Colon (tissue), 2 donors: ENCODE results near the gene CYLD.

Source experiments
- FAIRE-seq: peaks from 2 replicates; lab custom pipeline; 2012; peaks lifted over from hg19 to GRCh38; lab: Jason Lieb, UNC
- donor health status: control.
- donor health status: control.

The CYLD gene

DNA sequence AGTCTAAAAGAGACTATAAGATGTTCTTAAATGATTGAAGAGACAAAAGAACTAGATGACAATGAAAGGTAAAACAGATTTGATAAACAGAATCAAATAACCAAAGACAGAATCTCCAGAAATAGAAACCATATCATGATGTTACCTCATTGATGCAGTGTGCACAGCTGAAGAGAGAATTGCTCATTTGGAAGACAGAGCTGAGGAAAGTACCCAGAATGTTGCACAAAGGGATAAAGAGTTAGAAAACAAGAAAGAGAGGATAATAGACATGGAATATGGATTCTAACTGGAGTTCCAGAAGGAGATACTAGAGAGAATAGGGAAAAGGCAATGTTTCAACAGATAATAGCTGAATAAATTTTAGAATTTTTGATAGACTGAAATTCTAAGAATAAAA, 47.9 kb downstream of the CYLD start:
- FAIRE-seq = no peak

DNA sequence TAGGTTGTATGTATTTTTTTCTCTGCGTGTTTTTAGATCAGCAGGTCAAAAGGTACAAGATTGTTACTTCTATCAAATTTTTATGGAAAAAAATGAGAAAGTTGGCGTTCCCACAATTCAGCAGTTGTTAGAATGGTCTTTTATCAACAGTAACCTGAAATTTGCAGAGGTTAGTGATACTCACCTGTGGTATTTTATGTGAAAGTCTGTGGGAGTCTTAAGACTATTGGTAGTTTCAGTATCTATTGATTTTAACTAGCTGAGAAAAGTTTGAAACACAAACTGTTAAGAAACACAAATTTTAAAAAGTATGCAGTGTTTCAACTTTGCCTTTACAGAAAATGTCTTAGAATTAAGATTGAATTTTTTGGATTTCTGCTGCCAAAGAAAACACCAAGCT, 49.6 kb downstream of the CYLD start:
- no peak for FAIRE-seq

DNA sequence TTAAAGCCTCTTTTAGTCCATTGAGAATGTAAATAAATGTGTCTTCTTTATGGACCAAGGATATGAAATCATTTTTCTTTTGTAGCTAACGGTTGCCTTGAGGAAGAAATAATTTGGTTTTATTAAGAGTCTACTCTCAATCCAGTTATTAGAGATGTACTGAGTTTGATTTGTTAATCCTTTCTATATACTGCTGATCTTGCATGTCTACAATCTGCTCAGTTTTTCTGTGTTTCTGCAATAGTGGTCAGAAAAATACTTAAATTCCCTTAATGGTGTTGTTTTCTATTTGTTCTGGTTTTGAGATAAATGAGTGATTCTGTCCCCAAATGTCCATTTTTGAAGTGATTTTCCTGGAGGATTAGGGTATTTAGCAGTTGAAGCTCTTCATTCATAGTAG, 54.9 kb downstream of the CYLD start:
- FAIRE-seq = no peak

DNA sequence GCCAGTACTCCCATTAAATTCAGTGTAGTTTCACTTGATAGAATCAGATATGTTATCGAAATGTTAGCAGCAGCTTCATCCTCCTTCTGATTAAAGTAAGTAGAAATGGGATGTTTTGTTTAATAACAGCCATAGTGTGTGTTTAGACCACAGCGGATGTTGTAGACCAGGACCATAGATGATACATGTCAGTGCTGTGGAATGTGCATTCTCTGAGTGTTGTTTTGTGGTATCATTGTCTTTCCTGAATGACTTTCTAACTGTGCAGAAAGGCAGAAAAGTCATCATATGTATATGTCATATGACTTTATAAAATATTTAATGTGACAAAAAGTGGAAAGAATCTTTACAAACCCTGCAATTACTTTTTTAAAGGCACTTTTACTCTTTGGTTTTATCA, 55.6 kb downstream of the CYLD start:
- FAIRE-seq = no peak

DNA sequence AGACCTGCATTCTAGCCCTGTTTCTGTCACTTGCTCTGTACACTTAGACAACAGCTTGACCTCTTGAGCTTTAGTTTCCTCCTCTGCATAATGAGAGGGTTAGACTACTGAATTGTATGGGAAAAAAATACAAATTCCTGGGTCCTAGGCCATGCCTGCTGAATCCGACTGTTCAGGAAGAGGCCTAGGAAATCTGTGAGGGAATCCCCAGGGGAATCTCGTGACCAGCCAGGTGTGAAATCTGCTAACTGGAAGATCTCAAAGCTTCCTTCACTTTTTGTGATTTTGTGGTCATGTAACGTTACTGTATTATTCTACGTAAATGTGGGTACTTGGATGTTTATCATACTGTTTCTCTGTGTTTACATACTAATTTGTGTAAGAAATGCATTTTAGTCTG, 58.2 kb downstream of the CYLD start:
- no peak for FAIRE-seq

DNA sequence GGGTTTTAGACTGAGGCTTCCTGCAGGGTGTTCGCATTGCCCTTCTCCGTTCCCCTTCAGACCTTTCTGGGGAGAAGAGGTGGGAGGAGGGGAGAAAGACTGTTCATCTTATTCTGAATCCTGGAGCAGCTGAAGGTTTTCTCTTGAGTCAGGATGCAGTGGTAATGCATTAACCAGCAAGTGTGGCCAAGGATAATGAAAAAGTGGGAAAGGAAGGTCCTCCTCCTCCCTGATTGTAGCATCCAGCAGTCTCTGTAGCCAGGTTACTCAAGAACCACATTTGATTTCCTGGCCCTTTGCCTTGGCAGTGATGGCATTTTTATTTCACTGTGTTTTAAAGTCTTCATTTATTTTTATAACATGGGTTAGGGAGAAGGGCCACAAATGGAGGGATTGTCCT, 59.1 kb downstream of the CYLD start:
- no peak for FAIRE-seq

DNA sequence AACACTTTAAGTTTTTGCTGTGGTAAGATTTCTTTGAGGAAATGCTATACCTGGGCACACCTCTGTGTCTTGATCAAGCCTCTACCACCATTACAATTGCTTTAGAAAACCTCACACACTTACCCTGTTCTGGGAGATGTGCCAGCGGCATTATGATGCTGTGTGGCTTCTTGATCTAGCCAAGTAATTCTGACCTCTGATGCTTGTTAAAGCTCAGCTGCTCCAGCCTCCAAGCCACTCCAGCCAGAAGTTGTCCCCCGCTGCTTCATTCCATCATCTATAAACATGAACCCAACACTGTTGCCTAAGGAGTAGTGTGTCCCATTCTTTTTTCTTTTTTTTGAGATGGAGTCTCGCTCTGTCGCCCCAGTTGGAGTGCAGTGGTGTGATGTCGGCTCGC, 60.1 kb downstream of the CYLD start:
- FAIRE-seq = no peak

DNA sequence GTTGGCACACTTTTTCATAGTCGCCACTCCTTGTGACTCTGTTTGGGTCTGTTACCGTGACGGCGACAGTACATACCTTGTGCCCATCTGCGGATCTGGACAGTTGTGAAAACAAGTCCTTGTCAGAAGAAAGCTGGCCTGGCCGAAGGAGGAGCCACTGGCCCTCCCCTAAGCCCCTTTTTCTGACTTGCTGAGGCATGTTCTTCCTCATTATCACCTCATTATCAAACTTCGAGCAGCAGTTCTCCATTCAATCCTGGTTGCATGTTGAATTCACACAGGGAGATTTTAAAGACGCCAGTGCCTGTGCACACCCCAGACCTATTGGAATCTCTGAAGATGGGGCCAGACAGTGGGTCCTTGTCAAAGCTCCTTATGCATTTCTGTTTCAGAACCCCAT, 61.1 kb downstream of the CYLD start:
- no peak for FAIRE-seq

DNA sequence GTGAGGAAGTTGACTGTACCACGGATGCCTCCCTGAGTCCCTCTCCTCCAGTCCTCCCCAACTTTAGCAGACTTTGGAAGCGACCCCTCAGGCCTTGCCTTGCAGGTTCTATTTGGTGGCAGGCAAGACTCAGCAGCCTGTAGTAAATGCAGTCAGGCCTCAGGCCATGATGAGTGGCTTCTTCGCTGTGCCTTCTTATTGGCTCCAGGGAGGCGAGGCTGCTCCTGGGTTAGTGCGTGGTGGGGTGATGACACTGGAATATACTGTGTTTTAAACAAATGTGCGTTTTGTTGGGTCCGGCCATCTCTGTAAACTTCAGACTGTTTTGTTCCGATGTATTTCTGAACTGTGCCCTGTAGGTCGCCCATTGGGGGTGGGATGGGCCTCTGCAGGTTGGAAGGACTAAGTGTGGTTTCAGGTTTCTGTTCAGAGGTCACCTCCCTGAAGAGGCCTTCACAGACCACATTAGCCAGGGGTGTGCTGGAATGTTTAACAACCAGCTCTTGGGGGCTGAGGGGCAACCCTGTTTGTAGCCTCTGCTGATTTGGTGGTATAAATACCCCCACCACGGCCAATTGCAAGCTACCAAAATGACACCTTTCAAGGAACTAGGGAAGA, 62.5 kb downstream of the CYLD start:
- FAIRE-seq = no peak

DNA sequence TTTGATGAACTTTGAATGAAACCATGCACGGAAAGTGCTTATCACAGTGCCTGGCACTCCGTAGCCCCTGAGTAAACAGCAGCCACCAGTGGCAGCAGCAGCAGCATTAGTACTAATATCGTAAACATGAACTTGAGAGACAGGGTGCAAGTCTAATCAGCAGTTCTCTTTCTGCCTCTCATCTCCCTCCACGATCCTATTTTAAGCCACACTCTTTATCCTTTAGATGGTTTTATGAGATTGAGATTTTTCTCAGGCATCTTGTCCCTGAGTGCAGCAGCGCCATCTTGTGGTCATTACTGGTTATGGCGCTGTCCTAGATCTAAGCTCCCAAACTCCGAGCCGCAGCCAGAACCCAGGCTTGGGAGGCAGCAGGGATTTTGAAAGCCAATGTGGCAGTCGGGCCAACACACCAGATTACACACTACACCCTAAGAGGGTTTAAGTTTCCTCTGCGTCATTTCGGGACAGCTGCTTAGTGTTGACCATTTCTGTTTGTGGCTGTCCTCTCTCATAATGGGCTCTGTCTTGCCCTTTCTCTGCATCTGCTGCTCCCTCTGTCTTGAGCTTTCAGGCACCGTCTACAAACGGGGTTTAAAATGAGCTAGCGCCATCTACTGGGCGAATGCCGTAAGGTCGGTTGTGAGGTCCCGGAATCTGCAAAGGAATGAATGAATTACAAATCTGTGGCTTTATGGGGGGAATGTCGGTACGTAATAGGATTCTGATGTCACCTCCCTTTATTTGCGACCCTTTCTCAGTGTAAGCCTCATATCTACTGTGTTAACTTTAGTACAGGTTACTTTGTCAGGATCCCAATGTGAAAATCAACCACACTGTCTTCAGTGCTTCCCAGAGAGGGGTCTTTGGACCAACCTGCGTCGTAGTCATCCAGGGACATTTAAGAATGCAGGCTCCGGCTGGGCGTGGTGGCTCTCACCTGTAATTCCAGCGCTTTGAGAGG, 64.5 kb downstream of the CYLD start:
- no peak for FAIRE-seq

DNA sequence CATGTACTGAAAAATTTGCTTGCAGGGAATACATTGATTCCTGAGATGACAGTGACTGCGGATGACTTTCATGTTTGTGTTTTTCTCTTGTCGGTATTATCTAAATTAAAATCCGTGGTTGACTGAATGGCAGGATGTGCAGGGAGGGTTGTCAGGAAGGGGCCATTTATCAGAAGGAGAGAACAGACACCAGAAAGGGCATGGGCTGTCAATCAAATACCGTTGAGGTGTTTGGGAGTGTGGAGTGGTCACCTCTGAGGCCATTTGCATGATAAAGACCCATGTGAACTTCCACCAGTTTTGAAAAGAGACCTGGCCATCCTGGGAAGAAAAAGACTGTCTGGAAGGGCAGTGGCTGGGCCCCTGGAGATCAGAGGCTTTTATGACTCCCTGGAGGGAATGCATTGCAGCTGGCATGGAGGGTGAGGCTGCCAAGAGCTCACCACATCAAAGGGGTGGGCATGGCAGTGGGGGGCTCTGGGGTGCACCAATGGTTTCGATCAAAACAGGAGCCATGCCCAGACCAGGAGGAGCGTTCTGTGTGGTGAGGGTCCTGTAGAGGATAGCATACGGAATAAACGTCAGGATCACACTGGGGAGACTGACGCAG, 67.1 kb downstream of the CYLD start:
- FAIRE-seq = no peak

DNA sequence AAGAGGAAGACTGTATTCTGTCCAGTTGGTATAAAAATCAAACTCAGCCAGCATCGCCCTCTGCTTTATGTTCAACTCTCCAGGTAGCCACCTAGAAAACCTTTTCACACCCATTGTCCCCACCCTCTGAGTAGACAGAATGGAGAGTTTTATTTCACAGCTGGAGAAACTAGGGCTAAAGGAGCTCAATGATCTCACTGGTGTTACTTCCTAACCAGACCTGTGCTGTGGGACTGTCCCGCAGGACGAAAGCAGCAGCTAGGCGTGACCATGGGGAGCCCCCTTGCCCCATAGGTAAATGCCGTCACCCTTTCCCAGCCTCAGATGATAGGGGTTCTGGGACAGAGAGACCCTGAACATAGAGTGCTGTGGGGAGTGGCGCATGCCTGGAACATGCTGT, 67.7 kb downstream of the CYLD start:
- no peak for FAIRE-seq

DNA sequence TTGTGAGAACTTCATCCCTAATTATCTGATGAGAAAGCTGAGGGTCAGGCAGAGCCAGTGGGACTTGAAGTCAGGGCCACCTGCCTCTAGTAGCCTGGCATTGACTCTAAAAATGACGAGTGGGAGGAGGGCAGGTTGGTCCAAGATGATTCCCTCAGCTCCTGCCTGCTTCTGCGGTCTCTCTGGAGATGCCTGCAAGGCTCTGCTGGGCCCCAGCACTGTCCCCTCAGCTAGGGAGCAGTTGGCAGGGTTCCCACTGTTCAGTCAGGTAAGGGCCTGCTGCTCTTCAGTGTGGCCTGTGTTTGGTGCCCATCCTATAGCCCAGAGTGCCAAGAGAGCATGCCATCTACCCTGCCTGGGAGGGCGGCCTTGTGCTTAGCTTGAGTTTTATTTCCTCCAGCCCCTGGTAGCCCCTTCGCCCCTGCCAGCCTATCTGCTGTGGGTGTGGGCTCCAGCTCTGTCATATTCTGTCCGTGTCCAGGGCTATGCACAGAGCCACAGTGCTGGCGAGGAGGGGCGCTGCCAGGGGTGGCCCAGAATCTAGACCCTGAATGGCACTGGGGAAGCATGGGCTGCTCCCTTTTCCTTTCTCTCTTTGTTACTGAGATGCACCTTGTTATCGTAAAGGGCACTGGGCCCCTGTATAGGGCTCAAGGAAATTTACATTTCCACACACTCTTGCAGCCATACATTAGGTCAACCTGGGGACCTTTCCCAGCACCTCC, 68.5 kb downstream of the CYLD start:
- FAIRE-seq = no peak

DNA sequence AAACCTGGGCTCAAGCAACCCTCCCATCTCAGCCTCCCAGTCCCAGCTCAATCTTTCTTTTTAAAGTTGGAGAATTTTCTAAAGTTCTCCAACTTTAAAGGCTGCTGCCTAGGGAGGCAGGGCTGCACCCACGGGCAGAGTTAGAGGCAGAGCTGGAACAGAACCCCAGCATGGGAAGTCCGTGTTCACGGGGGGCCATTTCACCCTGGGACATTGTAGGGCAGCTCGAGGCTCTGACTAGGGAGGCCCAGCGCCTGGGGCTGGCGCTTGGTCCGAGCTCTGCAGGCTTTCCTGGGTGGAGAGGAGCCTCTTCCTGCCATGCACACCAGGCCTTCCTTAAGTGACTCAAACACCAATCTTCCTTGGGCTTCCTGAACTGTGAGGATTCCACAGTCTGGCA, 70.2 kb downstream of the CYLD start:
- no peak for FAIRE-seq

DNA sequence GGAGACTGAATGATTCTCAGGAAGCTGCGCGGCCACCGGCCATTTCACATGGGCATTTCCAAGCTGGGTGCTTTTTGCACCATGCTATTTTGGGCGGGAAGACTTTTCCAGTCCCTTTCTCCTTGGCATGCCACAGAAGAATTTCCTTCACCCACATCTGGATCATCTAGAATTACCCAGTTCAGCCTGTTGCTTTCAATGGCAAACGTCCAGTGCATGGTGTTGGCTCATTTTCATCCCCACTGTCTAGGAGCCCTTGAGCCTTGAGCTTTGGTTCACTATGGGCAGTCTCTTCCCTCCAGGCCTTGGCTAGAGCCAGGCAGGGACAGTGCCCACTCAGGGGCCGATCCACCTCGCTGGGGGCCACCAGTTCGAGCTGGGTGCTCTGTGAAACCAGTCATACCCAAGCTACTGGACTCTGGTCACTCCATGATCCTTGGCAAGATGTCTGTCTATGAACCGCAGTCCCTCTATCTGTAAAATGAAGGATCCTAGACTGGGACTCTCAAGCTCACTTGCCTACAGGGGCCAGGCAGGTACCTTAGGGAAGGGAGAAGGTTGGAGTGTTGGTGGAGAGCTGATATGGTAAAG, 71.1 kb downstream of the CYLD start:
- no peak for FAIRE-seq

DNA sequence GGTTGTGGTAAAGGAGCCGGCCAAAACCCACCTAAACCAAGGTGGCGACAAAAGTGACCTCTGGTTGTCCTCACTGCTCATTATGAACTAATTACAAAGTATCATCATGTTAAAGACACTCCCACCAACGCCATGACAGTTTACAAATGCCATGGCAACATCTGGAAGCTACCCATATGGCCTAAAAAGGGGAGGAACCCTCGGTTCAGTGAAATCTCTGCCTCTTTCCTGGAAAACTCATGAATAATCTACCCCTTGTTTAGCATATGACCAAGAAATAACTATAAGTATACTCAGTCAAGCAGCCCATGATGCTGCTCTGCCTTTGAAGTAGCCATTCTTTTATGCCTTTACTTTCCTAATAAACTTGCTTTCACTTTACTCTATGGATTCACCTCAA, 72.2 kb downstream of the CYLD start:
- FAIRE-seq = no peak

DNA sequence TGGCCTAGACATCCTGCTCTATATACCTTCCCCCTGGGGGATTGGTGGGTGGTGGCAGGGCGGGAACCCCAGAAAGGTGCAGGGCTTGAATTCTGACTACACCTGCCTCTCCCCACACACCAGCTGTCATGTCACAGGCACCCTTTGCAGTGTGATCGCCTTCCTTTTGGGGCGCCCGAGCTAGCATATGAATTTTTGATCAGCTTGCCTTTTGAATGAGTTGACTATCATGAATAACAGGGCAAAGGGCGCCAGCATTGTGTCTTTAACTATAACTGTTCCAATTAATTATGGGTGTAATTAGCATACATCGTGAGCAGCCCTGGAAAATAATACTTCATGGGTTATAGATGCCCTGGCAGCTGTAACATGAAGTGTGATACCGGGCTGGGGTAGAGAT, 72.7 kb downstream of the CYLD start:
- FAIRE-seq = no peak

DNA sequence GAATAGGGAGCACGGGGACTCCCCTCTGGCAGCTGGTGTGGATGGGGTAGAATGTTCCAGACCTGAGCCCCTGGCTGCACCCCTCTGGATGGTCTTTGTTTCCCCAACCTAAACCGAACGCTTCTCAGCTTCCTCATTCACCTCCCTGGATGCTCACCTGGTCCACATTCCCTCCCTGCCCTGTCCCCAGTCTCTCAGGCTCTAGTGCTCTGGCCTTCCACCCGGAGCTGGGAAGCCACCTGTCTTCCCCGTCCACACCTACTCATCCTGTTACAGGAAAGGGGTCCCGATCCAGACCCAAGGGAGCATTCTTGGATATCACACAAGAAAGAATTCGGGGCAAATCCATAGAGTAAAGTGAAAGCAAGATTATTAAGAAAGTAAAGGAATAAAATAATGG, 73.5 kb downstream of the CYLD start:
- FAIRE-seq = no peak

DNA sequence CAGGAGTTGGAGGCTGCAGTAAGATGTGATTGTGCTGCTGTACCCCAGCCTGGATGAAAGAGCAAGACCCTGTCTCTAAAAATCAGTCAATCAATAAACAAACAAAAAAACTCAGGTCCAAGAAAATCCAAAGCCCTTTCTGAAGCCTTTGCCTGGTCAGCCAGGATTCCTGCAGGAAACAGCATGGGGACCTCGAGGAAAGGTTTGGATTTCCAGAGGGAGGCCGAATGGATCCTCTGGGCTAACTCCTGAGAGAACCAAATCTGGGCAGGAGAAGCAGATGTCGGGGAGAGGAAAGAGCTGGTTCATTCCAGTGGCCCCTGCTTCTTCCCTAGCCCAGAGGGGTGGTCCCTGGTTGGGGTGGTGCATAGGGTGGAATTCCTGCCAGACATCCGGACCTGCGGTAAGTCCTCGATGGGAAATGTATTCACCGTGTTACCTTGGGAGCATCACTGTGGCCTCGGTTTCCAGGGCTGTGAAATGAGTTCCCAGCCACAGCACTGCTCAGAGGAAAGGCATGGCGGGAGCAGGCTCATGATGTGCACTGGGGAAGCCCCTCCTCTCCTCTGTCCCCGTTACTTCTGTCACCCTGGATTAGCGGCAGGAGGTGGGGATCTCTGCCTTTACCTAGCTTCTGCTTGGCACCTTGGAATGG, 75.1 kb downstream of the CYLD start:
- FAIRE-seq = no peak

DNA sequence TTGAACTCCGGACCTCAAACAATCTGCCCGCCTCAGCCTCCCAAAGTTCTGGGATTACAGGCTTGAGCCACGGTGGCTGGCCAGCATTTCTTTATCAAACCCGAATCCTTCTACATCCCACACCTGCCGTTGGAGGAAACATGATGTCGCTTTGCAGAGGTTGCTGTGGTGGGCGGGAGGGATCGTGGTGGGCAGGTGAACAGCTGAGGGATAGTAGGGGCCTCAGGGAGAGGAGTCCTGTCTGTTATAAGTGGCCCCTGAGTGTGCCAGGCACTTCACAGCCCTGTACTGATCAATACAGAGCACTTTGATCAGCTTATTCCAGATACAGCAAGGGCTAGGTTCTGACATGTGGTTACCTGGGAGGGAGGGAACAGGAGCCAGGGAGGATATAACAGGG, 76.5 kb downstream of the CYLD start:
- FAIRE-seq = no peak

DNA sequence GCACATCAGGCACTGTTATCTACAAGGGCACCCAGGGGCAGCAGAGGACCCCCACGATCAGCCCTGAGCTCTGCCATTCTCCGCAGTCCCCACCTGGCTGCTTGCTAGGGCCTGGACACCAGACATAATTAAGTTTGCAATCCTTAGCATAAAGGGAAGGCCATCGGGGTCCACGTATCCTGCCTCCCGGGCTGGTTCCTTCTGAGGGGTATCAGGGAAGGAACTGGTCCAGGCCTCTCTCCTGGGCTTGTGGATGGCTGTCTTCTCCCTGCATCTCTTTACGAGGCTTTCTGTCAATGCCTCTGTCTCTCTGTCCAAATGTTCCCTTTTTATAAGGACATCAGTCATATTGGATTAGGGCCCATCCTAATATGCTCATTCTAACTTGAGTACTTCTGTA, 77.8 kb downstream of the CYLD start:
- no peak for FAIRE-seq

DNA sequence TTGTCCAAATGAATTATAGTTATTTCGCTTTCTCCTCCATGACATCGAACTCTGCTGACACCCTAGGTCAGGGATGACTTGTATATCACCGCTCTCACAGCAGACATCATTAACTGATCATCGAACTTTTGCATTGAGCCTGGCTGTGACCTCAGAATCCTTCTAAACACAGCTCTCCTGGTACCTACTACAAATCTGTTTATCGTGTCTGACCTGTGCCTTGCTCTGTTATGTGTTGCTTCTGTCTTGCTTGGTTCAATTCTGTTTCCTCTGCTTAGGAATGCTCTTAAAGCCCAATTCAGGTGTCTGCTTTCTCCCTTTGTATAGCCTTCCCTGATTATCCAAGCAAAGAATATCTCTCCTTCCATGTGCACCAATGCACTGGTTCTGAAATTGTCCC, 78.3 kb downstream of the CYLD start:
- FAIRE-seq = no peak
